Neuronal stem cell (in vitro differentiated cells): Measurements from ENCODE around the gene NEUROG3.
A peak's percentile ranks its signal among the peaks of the same experiment; 100 is the strongest.

ENCODE experiments used
- DNase-seq: peaks from one replicate; pipeline ENCODE4 v3.0.0-alpha.2; 2013; ENCODE audit warnings: low spot score
- H2AFZ ChIP-seq: one replicate; pipeline ENCODE4 v1.6.1; 2013; ENCODE audit warnings: mild to moderate bottlenecking, low read length, inconsistent platforms
- H2AK5ac ChIP-seq: 2 replicates; pipeline ENCODE4 v1.6.1; 2013; ENCODE audit warnings: low read depth, mild to moderate bottlenecking, inconsistent platforms, low read length, moderate library complexity, mixed read lengths
- H2BK120ac ChIP-seq: 2 replicates; pipeline ENCODE4 v1.6.1; 2013; ENCODE audit warnings: low read depth, mild to moderate bottlenecking, inconsistent platforms, low read length, moderate library complexity, mixed read lengths
- H2BK12ac ChIP-seq: one replicate; pipeline ENCODE4 v1.6.1; 2013; ENCODE audit warnings: low read length, inconsistent platforms
- H2BK15ac ChIP-seq: 2 replicates; pipeline ENCODE4 v1.6.1; 2013; ENCODE audit warnings: mild to moderate bottlenecking, low read length, inconsistent platforms, mixed read lengths
- H2BK5ac ChIP-seq: one replicate; pipeline ENCODE4 v1.6.1; 2013; ENCODE audit warnings: inconsistent platforms, mild to moderate bottlenecking, low read length, moderate library complexity
- H3K14ac ChIP-seq: one replicate; pipeline ENCODE4 v1.6.1; 2013; ENCODE audit warnings: low read length, inconsistent platforms
- H3K18ac ChIP-seq: 2 replicates; pipeline ENCODE4 v1.6.1; 2013; ENCODE audit warnings: low read length, inconsistent platforms
- H3K23ac ChIP-seq: 2 replicates; pipeline ENCODE4 v1.6.1; 2013; ENCODE audit warnings: low read depth, mild to moderate bottlenecking, mixed read lengths, low read length, inconsistent platforms; ENCODE audit not compliant: poor library complexity
- H3K27ac ChIP-seq: replicated peaks from 3 replicates; pipeline ENCODE4 v1.5.1; 2013; ENCODE audit warnings: low read length, inconsistent platforms
- H3K27me3 ChIP-seq, 3 experiments: 2 replicates each; pipeline ENCODE4 v1.6.1; 2013; ENCODE audit warnings: low read length in 3 of 3, mild to moderate bottlenecking in 2 of 3, inconsistent platforms in 1 of 3, low read depth in 1 of 3, mixed read lengths in 1 of 3, moderate library complexity in 1 of 3; ENCODE audit not compliant: control insufficient read depth in 3 of 3, insufficient read depth in 3 of 3
- H3K36me3 ChIP-seq, 2 donors: replicated peaks in 1 of 2; 2 replicates each; pipeline ENCODE4 v1.6.1; 2013; ENCODE audit warnings: low read length in 2 of 2; ENCODE audit not compliant: control insufficient read depth in 2 of 2, insufficient read depth in 2 of 2
- H3K4ac ChIP-seq: 2 replicates; pipeline ENCODE4 v1.6.1; 2013; ENCODE audit warnings: inconsistent platforms, mild to moderate bottlenecking, low read length, moderate library complexity
- H3K4me1 ChIP-seq, 2 donors: 1 replicate in 1 of 2; 2 replicates in 1 of 2; pipeline ENCODE4 v1.6.1; 2013; ENCODE audit warnings: low read length in 2 of 2, low read depth in 1 of 2; ENCODE audit not compliant: control insufficient read depth in 2 of 2, insufficient read depth in 1 of 2
- H3K4me2 ChIP-seq: one replicate; pipeline ENCODE4 v1.6.1; 2013; ENCODE audit warnings: mild to moderate bottlenecking, low read length, inconsistent platforms; ENCODE audit not compliant: insufficient read depth, poor library complexity, severe bottlenecking
- H3K4me3 ChIP-seq, 2 donors: 2 replicates each; pipeline ENCODE4 v1.5.1; 2013; ENCODE audit warnings: low read length in 2 of 2, mild to moderate bottlenecking in 2 of 2, inconsistent platforms in 1 of 2, moderate library complexity in 1 of 2
- H3K79me1 ChIP-seq: one replicate; pipeline ENCODE4 v1.6.1; 2013; ENCODE audit warnings: low read depth, mild to moderate bottlenecking, inconsistent platforms, low read length, moderate library complexity
- H3K9ac ChIP-seq: one replicate; pipeline ENCODE4 v1.6.1; 2013; ENCODE audit warnings: mild to moderate bottlenecking, low read depth, low read length, inconsistent platforms; ENCODE audit not compliant: poor library complexity
- H3K9me3 ChIP-seq, 2 donors: replicated peaks in 1 of 2; 2 replicates each; pipeline versions ENCODE3 to v1.6.1; 2013; ENCODE audit warnings: low read length in 2 of 2, mild to moderate bottlenecking in 2 of 2, inconsistent platforms in 1 of 2, low read depth in 1 of 2, mixed read lengths in 1 of 2, moderate library complexity in 1 of 2; ENCODE audit not compliant: control insufficient read depth in 2 of 2, insufficient read depth in 1 of 2
- H4K8ac ChIP-seq: one replicate; pipeline ENCODE4 v1.6.1; 2013; ENCODE audit warnings: low read depth, mild to moderate bottlenecking, inconsistent platforms, low read length, moderate library complexity
- H4K91ac ChIP-seq: one replicate; pipeline ENCODE4 v1.6.1; 2013; ENCODE audit warnings: low read length, low read depth, mild to moderate bottlenecking, inconsistent platforms; ENCODE audit not compliant: poor library complexity
- WGBS, 2 donors: extraction: QIAGEN DNeasy Blood & Tissue Kit; methylation state at CpG; one replicate each; pipeline ENCODE4 v1.1.7; 2013; ENCODE audit warnings: missing lambda C conversion rate in 2 of 2, mixed read lengths in 1 of 2; ENCODE audit not compliant: insufficient read length in 2 of 2, insufficient replicate concordance in 1 of 2; ENCODE audit errors: extremely low coverage in 2 of 2; 5-methylcytosine and 5-hydroxymethylcytosine counted together

NEUROG3 gene

GRCh38 chr10:69559525-69559924 lies 13.7 kb downstream of the NEUROG3 start:
- Histone ChIP-seq H2BK12ac (no peak overlapping the region), H3K4me3 (no peak overlapping the region), H3K18ac (no peak overlapping the region), H2BK5ac (no peak overlapping the region), H2BK15ac (no peak overlapping the region), H3K14ac (no peak overlapping the region), H2AK5ac (no peak overlapping the region), H2AFZ (peak overlapping the region; percentile 35), H3K9ac (no peak overlapping the region), H3K79me1 (no peaks in the 10 kb centered on the region), H4K91ac (no peak overlapping the region), H3K9me3 (no peaks in the 10 kb centered on the region), H3K36me3 (no peaks in the 10 kb centered on the region), H3K27me3 (peaks cover 0 to 43% (median 0%) of the 10 kb centered on the region in 3 experiments), H3K4me1 (peaks cover 6 to 16% of the 10 kb centered on the region in 2 donors), H3K27ac (peak overlapping the region; percentile 66), H3K23ac (no peak overlapping the region), H4K8ac (no peak overlapping the region), H2BK120ac (no peak overlapping the region), H3K4me2 (peak overlapping the region; percentile 20), H3K4ac (no peak overlapping the region)
- DNase-seq, result no peak
- WGBS, 2 donors, result no CpG with 5 or more reads among the region's 6 CpGs

- Histone ChIP-seq H3K9ac (no peak overlapping the region), H2BK120ac (no peak overlapping the region), H3K27ac (no peak overlapping the region), H3K36me3 (no peaks in the 10 kb centered on the region), H3K23ac (peak overlapping the region; percentile 57), H2BK15ac (peak overlapping the region; percentile 30), H3K79me1 (no peaks in the 10 kb centered on the region), H2BK12ac (peak overlapping the region; percentile 76), H4K91ac (no peak overlapping the region), H3K9me3 (no peaks in the 10 kb centered on the region), H3K27me3 (peaks cover 0 to 34% (median 0%) of the 10 kb centered on the region in 3 experiments), H3K4me1 (peaks cover 6 to 16% of the 10 kb centered on the region in 2 donors), H3K4me2 (no peak overlapping the region), H3K4me3 (no peak overlapping the region), H3K4ac (no peak overlapping the region), H2BK5ac (peak overlapping the region; percentile 68), H3K18ac (peak overlapping the region; percentile 87), H3K14ac (no peak overlapping the region), H2AFZ (no peak overlapping the region), H4K8ac (no peak overlapping the region), H2AK5ac (peak overlapping the region; percentile 51)
- no CpG with 5 or more reads among the region's 2 CpGs for WGBS, 2 donors
- DNase-seq, result no peak
Observed at GRCh38 chr10:69558559-69558958, 14.7 kb downstream of the NEUROG3 start.

GRCh38 chr10:69554611-69555010 lies 18.6 kb downstream of the NEUROG3 start:
- H3K36me3 ChIP-seq, result no peaks in the 10 kb centered on the region
- no peak overlapping the region for H3K23ac ChIP-seq
- H3K4me3 ChIP-seq, result no peak overlapping the region
- no peaks in the 10 kb centered on the region for H3K79me1 ChIP-seq
- peaks cover 7 to 9% of the 10 kb centered on the region in 2 donors for H3K9me3 ChIP-seq
- no peak overlapping the region for H3K14ac ChIP-seq
- H2BK120ac ChIP-seq, result no peak overlapping the region
- H3K27ac ChIP-seq, result no peak overlapping the region
- no peak for DNase-seq
- H3K27me3 ChIP-seq, result peaks cover 0 to 13% (median 0%) of the 10 kb centered on the region in 3 experiments
- no peak overlapping the region for H2BK5ac ChIP-seq
- H4K8ac ChIP-seq, result no peak overlapping the region
- H2BK15ac ChIP-seq, result no peak overlapping the region
- H3K18ac ChIP-seq, result no peak overlapping the region
- H3K4me2 ChIP-seq, result no peak overlapping the region
- H3K4me1 ChIP-seq, result peaks cover 0 to 11% of the 10 kb centered on the region in 2 donors
- H4K91ac ChIP-seq, result no peak overlapping the region
- H2BK12ac ChIP-seq, result no peak overlapping the region
- H3K4ac ChIP-seq, result no peak overlapping the region
- WGBS, 2 donors, result no CpG with 5 or more reads among the region's 6 CpGs
- H2AK5ac ChIP-seq, result no peak overlapping the region
- no peak overlapping the region for H2AFZ ChIP-seq
- no peak overlapping the region for H3K9ac ChIP-seq

- no peak overlapping the region for H3K4ac ChIP-seq
- no peak overlapping the region for H2AK5ac ChIP-seq
- no peak overlapping the region for H4K8ac ChIP-seq
- H3K27me3 ChIP-seq, result peaks cover 0 to 13% (median 0%) of the 10 kb centered on the region in 3 experiments
- H2BK120ac ChIP-seq, result no peak overlapping the region
- H3K14ac ChIP-seq, result no peak overlapping the region
- H3K9ac ChIP-seq, result no peak overlapping the region
- H2AFZ ChIP-seq, result no peak overlapping the region
- H4K91ac ChIP-seq, result no peak overlapping the region
- no peak overlapping the region for H2BK5ac ChIP-seq
- H3K4me1 ChIP-seq, result peaks cover 0 to 2% of the 10 kb centered on the region in 2 donors
- no peak overlapping the region for H3K4me3 ChIP-seq
- H3K23ac ChIP-seq, result no peak overlapping the region
- no peak overlapping the region for H2BK12ac ChIP-seq
- peaks cover 7 to 10% of the 10 kb centered on the region in 2 donors for H3K9me3 ChIP-seq
- H3K4me2 ChIP-seq, result no peak overlapping the region
- H2BK15ac ChIP-seq, result no peak overlapping the region
- DNase-seq, result no peak
- no peaks in the 10 kb centered on the region for H3K79me1 ChIP-seq
- no peaks in the 10 kb centered on the region for H3K36me3 ChIP-seq
- H3K18ac ChIP-seq, result peak overlapping the region; percentile 52
- H3K27ac ChIP-seq, result no peak overlapping the region
- no CpG with 5 or more reads among the region's 4 CpGs for WGBS, 2 donors
Observed at GRCh38 chr10:69553328-69553727, 19.9 kb downstream of the NEUROG3 start.
